ENCODE results near the gene NUDT4. TPM values are rescaled to one million over a fixed set of nuclear protein-coding genes. Genes with fewer than 3 reads are reported as not detected.

Gene NUDT4
- total RNA-seq, 1 donor from 2014 or later = 59.1 TPM

DNA sequence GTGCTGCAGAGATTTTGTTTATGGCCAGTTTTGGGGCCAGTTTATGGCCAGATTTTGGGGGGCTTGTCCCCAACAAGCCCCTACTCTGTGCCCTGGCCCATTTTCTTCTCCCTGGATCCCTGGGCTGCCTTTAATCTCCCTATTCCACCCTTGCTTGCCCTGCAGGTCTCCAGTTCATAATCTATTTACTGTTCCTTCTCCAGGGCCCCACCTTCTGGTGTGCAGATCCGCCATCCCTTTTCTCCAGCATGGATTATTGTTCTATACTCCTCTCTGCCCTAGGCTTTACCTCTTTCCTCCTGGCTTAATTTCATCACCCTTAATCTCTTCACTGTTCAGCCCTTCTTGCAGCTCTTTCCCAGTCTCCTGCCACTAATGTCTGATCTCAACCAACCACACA is 26.0 kb upstream of the NUDT4 start:
- Mint-ChIP-seq H3K4me3 (no peak overlapping the region), H3K36me3 (ENCODE audit: low read depth) (no peaks in the 10 kb centered on the region), H3K4me1 (peaks cover 16% of the 10 kb centered on the region), H3K27ac (ENCODE audit: unreplicated experiment) (no peak overlapping the region), H3K9me3 (peaks cover 2% of the 10 kb centered on the region), H3K27me3 (ENCODE audit: low read depth) (no peaks in the 10 kb centered on the region)
- TF ChIP-seq, protein P1, sequence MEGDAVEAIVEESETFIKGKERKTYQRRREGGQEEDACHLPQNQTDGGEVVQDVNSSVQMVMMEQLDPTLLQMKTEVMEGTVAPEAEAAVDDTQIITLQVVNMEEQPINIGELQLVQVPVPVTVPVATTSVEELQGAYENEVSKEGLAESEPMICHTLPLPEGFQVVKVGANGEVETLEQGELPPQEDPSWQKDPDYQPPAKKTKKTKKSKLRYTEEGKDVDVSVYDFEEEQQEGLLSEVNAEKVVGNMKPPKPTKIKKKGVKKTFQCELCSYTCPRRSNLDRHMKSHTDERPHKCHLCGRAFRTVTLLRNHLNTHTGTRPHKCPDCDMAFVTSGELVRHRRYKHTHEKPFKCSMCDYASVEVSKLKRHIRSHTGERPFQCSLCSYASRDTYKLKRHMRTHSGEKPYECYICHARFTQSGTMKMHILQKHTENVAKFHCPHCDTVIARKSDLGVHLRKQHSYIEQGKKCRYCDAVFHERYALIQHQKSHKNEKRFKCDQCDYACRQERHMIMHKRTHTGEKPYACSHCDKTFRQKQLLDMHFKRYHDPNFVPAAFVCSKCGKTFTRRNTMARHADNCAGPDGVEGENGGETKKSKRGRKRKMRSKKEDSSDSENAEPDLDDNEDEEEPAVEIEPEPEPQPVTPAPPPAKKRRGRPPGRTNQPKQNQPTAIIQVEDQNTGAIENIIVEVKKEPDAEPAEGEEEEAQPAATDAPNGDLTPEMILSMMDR (conservative IDR thresholded peaks at IDR 0.05) = no peak
- DNase-seq (ENCODE audit: low read depth, low spot score) = no peak

DNA sequence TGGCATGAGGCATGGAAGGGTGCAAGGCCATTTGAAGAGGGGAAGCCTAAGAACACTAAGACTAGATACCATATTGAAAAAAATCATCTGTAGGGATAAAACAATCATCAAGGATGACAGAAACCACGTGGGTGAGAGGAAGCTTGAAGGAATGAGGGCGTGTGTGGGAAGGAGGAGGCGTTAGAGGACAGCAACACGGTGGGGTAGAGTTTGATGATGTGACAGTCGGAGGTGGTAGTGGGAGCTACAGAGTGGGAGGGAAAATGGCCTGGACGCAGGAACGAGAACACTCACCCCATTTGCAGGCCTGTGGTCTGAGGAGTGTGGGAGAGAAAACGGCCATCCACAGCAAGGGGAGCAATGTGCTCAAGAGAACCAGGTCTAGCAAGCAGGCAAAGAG is 25.4 kb upstream of the NUDT4 start:
- TF ChIP-seq, protein P1 (conservative IDR thresholded peaks at IDR 0.05) = no peak
- Mint-ChIP-seq H3K9me3 (peaks cover 2% of the 10 kb centered on the region), H3K27ac (ENCODE audit: unreplicated experiment) (no peak overlapping the region)

DNA sequence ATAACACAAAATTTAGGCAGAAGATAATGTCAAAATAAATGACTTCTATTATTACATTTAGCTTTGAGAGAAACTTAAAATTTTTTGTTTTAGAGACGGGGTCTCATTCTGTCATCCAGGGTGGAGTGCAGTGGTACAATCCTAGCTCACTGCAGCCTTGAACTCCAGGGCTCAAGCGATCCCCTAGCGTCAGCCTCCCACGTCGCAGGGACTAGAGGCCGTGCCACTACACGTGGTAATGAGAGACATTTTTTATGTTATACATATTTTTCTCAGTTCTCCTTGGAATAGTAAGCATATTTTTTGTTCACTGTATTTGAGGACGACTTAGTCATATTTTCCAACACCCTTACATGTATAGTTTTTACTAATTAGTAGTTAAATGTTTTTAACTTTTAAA is 21.5 kb upstream of the NUDT4 start:
- Mint-ChIP-seq H3K4me3 (no peak overlapping the region), H3K27me3 (ENCODE audit: low read depth) (no peaks in the 10 kb centered on the region), H3K27ac (ENCODE audit: unreplicated experiment) (no peak overlapping the region), H3K4me1 (peaks cover 12% of the 10 kb centered on the region), H3K9me3 (no peaks in the 10 kb centered on the region), H3K36me3 (ENCODE audit: low read depth) (no peaks in the 10 kb centered on the region)
- DNase-seq (ENCODE audit: low read depth, low spot score) = no peak
- TF ChIP-seq, protein P1 (conservative IDR thresholded peaks at IDR 0.05) = no peak

More for the DNA sequence above, 25.4 kb upstream of the NUDT4 start:
- Mint-ChIP-seq H3K27me3 (ENCODE audit: low read depth) (no peaks in the 10 kb centered on the region), H3K4me3 (no peak overlapping the region), H3K36me3 (ENCODE audit: low read depth) (no peaks in the 10 kb centered on the region), H3K4me1 (peaks cover 11% of the 10 kb centered on the region)
- no peak for DNase-seq (ENCODE audit: low read depth, low spot score)

DNA sequence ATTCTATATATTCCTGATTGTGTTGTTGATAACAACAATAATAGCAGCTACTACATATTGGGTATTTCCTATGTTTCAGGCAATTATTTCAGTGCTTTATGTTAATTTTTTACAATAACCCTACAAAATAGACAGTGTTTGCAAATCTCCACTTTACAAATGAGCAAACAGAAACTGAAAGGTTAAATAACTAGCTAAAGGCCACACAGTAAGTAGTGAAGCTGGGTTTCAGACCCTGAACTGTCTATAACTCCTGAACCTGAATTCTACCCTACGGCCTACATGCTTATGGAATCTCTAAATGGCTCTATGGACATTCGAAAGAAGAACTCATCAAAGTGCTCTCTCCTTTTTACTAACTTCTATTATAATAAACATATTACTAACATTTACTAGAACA is 19.7 kb upstream of the NUDT4 start:
- TF ChIP-seq, protein P1 (conservative IDR thresholded peaks at IDR 0.05) = no peak
- Mint-ChIP-seq H3K4me3 (no peak overlapping the region), H3K27ac (ENCODE audit: unreplicated experiment) (no peak overlapping the region), H3K36me3 (ENCODE audit: low read depth) (no peaks in the 10 kb centered on the region), H3K9me3 (no peaks in the 10 kb centered on the region), H3K4me1 (peaks cover 5% of the 10 kb centered on the region), H3K27me3 (ENCODE audit: low read depth) (no peaks in the 10 kb centered on the region)
- DNase-seq (ENCODE audit: low read depth, low spot score) = no peak

DNA sequence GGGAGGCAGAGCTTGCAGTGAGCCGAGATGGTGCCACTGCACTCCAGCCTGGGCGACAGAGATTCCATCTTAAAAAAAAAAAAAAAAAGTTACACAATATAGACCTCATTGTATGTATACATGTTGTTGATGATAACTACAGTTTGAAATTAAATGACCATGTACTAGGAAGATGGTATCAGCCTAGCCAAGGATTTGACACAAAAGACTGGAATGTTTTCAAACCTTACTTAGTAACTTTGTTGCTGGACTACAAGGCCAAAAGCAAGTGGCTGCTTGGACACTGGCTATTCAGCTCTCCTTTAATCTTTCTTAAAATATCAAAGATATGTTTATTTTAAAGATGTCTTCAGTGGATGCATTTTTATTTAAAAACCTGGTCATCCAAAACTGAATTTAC is 18.9 kb upstream of the NUDT4 start:
- H3K4me3 Mint-ChIP-seq = no peak overlapping the region
- H3K4me1 Mint-ChIP-seq = peaks cover 5% of the 10 kb centered on the region
- H3K27me3 Mint-ChIP-seq (ENCODE audit: low read depth) = no peaks in the 10 kb centered on the region
- H3K27ac Mint-ChIP-seq (ENCODE audit: unreplicated experiment) = no peak overlapping the region
- H3K9me3 Mint-ChIP-seq = no peaks in the 10 kb centered on the region
- TF ChIP-seq, protein P1 (conservative IDR thresholded peaks at IDR 0.05) = no peak
- DNase-seq (ENCODE audit: low read depth, low spot score) = no peak
- H3K36me3 Mint-ChIP-seq (ENCODE audit: low read depth) = no peaks in the 10 kb centered on the region

DNA sequence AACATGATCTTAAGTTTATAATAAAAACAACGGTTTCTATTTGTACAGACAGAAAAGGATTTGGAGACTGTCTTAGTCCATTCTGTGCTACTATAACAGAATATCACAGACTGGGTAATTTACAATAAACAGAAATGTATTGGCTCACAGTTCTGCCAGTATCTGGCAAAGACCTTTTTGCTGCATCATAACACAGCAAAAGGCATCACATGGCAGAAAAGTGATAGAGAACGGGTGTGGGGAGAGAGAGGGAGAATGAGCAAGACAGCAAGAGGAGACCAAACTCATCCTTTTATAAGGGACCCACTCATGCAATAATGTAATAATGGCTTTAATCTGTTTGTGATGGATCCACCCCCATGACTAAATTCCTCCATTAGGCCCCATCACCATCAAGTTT is 17.0 kb upstream of the NUDT4 start:
- H3K4me1 Mint-ChIP-seq = peaks cover 5% of the 10 kb centered on the region
- H3K27me3 Mint-ChIP-seq (ENCODE audit: low read depth) = no peaks in the 10 kb centered on the region
- no peaks in the 10 kb centered on the region for H3K9me3 Mint-ChIP-seq
- no peak overlapping the region for H3K27ac Mint-ChIP-seq (ENCODE audit: unreplicated experiment)
- no peaks in the 10 kb centered on the region for H3K36me3 Mint-ChIP-seq (ENCODE audit: low read depth)
- DNase-seq (ENCODE audit: low read depth, low spot score) = no peak
- TF ChIP-seq, protein P1 (conservative IDR thresholded peaks at IDR 0.05) = no peak
- no peak overlapping the region for H3K4me3 Mint-ChIP-seq
